ENCODE data around the gene TP53BP1.

GRCh38 chr15:43528542-43529007 lies 35.6 kb upstream of the TP53BP1 start:
- TF ChIP-seq CTCF (IDR thresholded peaks at IDR 0.05) (no peak), POLR2A (IDR thresholded peaks at IDR 0.05) (no peak)

Data from esophagus squamous epithelium (tissue), 4 donors.